GM23248 (cell line): ENCODE results near the gene RARG.

Experiments used
- EZH2 ChIP-seq: fragments of 200-600 bp; sonication (generic); IDR thresholded peaks from 2 replicates; pipeline ENCODE4 v1.6.1; 2018; ENCODE audit warnings: antibody characterized with exemption, mild to moderate bottlenecking; ENCODE audit not compliant: insufficient read depth, poor library complexity, severe bottlenecking
- EZH2phosphoT487 ChIP-seq: fragments of 200-600 bp; sonication (generic); IDR thresholded peaks from 2 replicates; pipeline ENCODE4 v1.6.1; 2018; ENCODE audit warnings: antibody characterized with exemption, moderate library complexity, mild to moderate bottlenecking, low read depth; ENCODE audit not compliant: insufficient read depth

DNA sequence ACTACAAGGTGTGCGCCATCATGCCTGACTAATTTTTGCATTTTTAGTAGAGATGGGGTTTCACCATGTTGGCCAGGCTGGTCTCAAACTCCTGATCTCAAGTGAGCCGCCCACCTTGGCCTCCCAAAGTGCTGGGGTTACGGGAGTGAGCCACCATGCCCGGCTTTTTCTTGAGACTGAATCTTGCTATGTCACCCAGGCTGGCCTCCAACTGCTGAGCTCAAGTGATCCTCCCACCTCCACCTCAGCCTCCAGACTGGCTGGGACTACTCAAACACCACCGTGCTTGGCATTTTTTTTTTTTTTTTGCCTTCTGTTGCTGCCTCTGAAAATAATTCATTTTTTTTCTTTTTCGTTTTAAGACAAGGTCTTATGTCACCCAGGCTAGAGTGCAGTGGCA is 27.9 kb upstream of the RARG start:
- TF ChIP-seq EZH2, result no peak
- no peak for TF ChIP-seq EZH2phosphoT487
